ENCODE measurements around the gene SLC2A3.

Gene SLC2A3

GRCh38 chr12:7872566-7873319, 63.2 kb downstream of the SLC2A3 start, which contains the start of gene SLC2A14:
TSS of gene SLC2A14 (minus strand) at chr12:7872915. CDS start at chr12:7869880, 3,035 bp downstream.
- no peak within 1 kb of the TSS for H3K27ac ChIP-seq
- TF ChIP-seq CTCF (IDR thresholded peaks at IDR 0.05), result no peak
- TF ChIP-seq ZFX (IDR thresholded peaks at IDR 0.05; ENCODE audit: borderline replicate concordance), result no peak

DNA sequence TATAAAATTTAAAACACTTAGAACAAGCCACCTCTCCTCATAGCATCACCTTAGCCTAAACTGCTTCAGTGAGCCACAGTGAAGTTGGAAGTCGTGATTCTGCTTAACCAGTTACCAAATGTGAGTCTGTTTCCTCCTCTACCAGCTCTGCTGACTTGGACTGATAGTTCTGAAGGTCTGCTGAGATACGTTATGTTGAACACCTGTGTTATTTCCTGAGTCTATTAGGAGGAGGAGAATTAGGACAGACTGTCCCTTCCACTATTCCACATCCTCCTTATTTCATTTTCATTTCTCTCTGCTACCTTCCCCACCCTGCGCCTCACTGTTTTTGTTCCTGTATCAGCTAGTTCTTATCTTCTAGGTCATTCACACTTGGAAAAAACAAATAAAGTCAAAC, 65.7 kb downstream of the SLC2A3 start:
- no peak overlapping the region for H3K27ac ChIP-seq
- TF ChIP-seq ZFX (IDR thresholded peaks at IDR 0.05; ENCODE audit: borderline replicate concordance) (no peak), CTCF (IDR thresholded peaks at IDR 0.05) (no peak)
